Brain microvascular endothelial cell (primary cell): Measurements from ENCODE around the gene SLC7A14.
A peak's percentile ranks its signal among the peaks of the same experiment; 100 is the strongest.

Experiments used
- DNase-seq: peaks from one replicate; pipeline ENCODE4 v3.0.0-alpha.2; 2020
- H3K27ac ChIP-seq: fragments of 250-450 bp; sonication (Bioruptor Pico); 2 replicates; pipeline ENCODE4 v1.5.1; 2020; ENCODE audit warnings: mild to moderate bottlenecking, moderate library complexity
- H3K27me3 ChIP-seq: fragments of 250-450 bp; sonication (Bioruptor Pico); replicated peaks from 2 replicates; pipeline ENCODE4 v1.5.1; 2020; ENCODE audit warnings: mild to moderate bottlenecking
- H3K36me3 ChIP-seq: fragments of 250-450 bp; sonication (Bioruptor Pico); replicated peaks from 2 replicates; pipeline ENCODE4 v1.5.1; 2020; ENCODE audit warnings: mild to moderate bottlenecking
- H3K4me3 ChIP-seq: 2 replicates; pipeline ENCODE4 v1.5.1; 2011; ENCODE audit warnings: low read depth, mild to moderate bottlenecking, control low read depth, low read length, moderate library complexity
- CTCF ChIP-seq: IDR thresholded peaks from 2 replicates; pipeline ENCODE4 v1.5.1; 2011; ENCODE audit warnings: low read depth, mild to moderate bottlenecking, moderate library complexity, low read length, control low read depth, inconsistent platforms; ENCODE audit errors: missing control alignments
- in situ Hi-C: cut with HindIII; loops from 2 replicates; pipeline ENCODE4 v1.10.0; 2017; ENCODE audit warnings: low sequenced_read_pairs, low pct_ligation_motif_present

Gene SLC7A14

GRCh38 chr3:170594528-170594927, 8.7 kb upstream of the SLC7A14 start:
- TF ChIP-seq CTCF, result no peak
- no peak for DNase-seq
- no peak overlapping the region for H3K27ac ChIP-seq
- no peaks in the 10 kb centered on the region for H3K27me3 ChIP-seq
- in situ Hi-C loops, result no loop called here
- no peak overlapping the region for H3K4me3 ChIP-seq
- H3K36me3 ChIP-seq, result no peaks in the 10 kb centered on the region

GRCh38 chr3:170593634-170594033, 7.8 kb upstream of the SLC7A14 start:
- H3K36me3 ChIP-seq, result no peaks in the 10 kb centered on the region
- DNase-seq, result no peak
- H3K4me3 ChIP-seq, result no peak overlapping the region
- in situ Hi-C loops, result no loop called here
- no peak overlapping the region for H3K27ac ChIP-seq
- no peak for TF ChIP-seq CTCF
- no peaks in the 10 kb centered on the region for H3K27me3 ChIP-seq

- in situ Hi-C loops, result no loop called here
- no peak overlapping the region for H3K4me3 ChIP-seq
- TF ChIP-seq CTCF, result no peak
- DNase-seq, result no peak
- no peak overlapping the region for H3K27ac ChIP-seq
- H3K27me3 ChIP-seq, result peaks cover 27% of the 10 kb centered on the region
- H3K36me3 ChIP-seq, result no peaks in the 10 kb centered on the region
These were observed 3.2 kb upstream of the SLC7A14 start for GRCh38 chr3:170589113-170589512.

GRCh38 chr3:170585008-170585936, 603 bp downstream of the SLC7A14 start:
- no peak for TF ChIP-seq CTCF
- H3K27me3 ChIP-seq, result peaks cover 29% of the 10 kb centered on the region

GRCh38 chr3:170584585-170585007, 1.3 kb downstream of the SLC7A14 start:
- TF ChIP-seq CTCF, result peak; percentile 9
- H3K4me3 ChIP-seq, result no peak overlapping the region
- peak; percentile 42 for DNase-seq
- in situ Hi-C loops, result no loop called here
- H3K27me3 ChIP-seq, result peaks cover 29% of the 10 kb centered on the region
- H3K27ac ChIP-seq, result no peak overlapping the region
- H3K36me3 ChIP-seq, result no peaks in the 10 kb centered on the region

More at GRCh38 chr3:170585008-170585936, 603 bp downstream of the SLC7A14 start:
- H3K4me3 ChIP-seq, result peak overlapping the region; percentile 32
- in situ Hi-C loops, result no loop called here
- no peak overlapping the region for H3K27ac ChIP-seq
- H3K36me3 ChIP-seq, result no peaks in the 10 kb centered on the region
- DNase-seq, result no peak
